Cardiac muscle cell (in vitro differentiated cells and primary cell): ENCODE results near the gene SCYGR2. TPM values are rescaled to one million over a fixed set of nuclear protein-coding genes. Genes with fewer than 3 reads are reported as not detected.

ENCODE experiments used
- DNase-seq, 2 donors: peaks; one replicate each; pipeline versions ENCODE4 v3.0.0 to v3.0.0-alpha.2; 2010 to 2017; ENCODE audit warnings: low read depth in 1 of 2, low spot score in 1 of 2
- H3K27ac ChIP-seq: fragments of 200-600 bp; sonication (generic); 2 replicates; pipeline ENCODE4 v1.5.1; 2016
- H3K27me3 ChIP-seq: fragments of 200-600 bp; sonication (generic); 2 replicates; pipeline ENCODE4 v1.6.0; 2016; ENCODE audit warnings: control low read depth
- H3K36me3 ChIP-seq: fragments of 200-600 bp; sonication (generic); 2 replicates; pipeline ENCODE4 v1.5.1; 2016; ENCODE audit warnings: control low read depth
- H3K4me1 ChIP-seq: fragments of 200-600 bp; sonication (generic); 2 replicates; pipeline ENCODE4 v1.8.1; 2017; ENCODE audit warnings: low read depth, mild to moderate bottlenecking, mixed run types
- H3K4me3 ChIP-seq: fragments of 200-600 bp; sonication (generic); 2 replicates; pipeline ENCODE4 v1.5.1; 2016; ENCODE audit warnings: mild to moderate bottlenecking
- H3K9me3 ChIP-seq: fragments of 200-600 bp; sonication (generic); 2 replicates; pipeline ENCODE4 v1.5.1; 2017; ENCODE audit warnings: low read depth, mild to moderate bottlenecking, control low read depth
- polyA plus RNA-seq: library from polyadenylated mRNA; unstranded; fragments of >200 nt; fragmentation: Nextera tagmentation; extraction: Ambion mirVana; gene quantifications from 2 replicates; pipeline ENCODE4 v1.2.1, GENCODE V29; 2016
- total RNA-seq: library from RNA; depleted of rRNA; stranded (reverse); fragments of >200 nt; gene quantifications from 2 replicates; pipeline ENCODE4 v1.2.3, GENCODE V29; 2016
- TF ChIP-seq, protein P1 (sequence below): IDR thresholded peaks from 2 replicates; pipeline ENCODE4 v1.5.1; 2012; ENCODE audit warnings: low read depth, mild to moderate bottlenecking, low read length

The SCYGR2 gene
- total and polyA plus RNA-seq, 2 experiments from 2014 or later: not detected

DNA sequence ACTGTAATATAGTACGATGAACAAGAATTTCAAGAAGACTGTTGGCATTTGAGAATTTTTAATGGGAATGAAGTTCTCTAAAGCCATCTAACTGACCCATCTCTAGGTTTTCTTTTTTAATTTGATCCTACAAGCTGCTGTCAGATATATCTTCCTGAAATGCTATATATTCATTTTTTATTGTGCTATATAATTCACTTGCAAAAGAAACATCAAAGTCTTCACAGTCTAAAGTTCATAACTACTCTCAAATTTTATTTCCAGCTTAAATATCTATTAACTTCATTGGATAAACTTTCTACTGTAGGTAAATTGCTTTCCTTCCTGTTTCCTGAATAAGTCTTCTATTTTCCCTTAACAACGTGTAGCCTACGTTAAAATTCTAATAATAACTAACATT, 3.7 kb downstream of the SCYGR2 start:
- no peaks in the 10 kb centered on the region for H3K36me3 ChIP-seq
- no peak for DNase-seq
- no peaks in the 10 kb centered on the region for H3K27me3 ChIP-seq
- H3K4me3 ChIP-seq: no peak overlapping the region
- no peak overlapping the region for H3K27ac ChIP-seq
- no peaks in the 10 kb centered on the region for H3K9me3 ChIP-seq
- no peaks in the 10 kb centered on the region for H3K4me1 ChIP-seq
- TF ChIP-seq, protein P1, sequence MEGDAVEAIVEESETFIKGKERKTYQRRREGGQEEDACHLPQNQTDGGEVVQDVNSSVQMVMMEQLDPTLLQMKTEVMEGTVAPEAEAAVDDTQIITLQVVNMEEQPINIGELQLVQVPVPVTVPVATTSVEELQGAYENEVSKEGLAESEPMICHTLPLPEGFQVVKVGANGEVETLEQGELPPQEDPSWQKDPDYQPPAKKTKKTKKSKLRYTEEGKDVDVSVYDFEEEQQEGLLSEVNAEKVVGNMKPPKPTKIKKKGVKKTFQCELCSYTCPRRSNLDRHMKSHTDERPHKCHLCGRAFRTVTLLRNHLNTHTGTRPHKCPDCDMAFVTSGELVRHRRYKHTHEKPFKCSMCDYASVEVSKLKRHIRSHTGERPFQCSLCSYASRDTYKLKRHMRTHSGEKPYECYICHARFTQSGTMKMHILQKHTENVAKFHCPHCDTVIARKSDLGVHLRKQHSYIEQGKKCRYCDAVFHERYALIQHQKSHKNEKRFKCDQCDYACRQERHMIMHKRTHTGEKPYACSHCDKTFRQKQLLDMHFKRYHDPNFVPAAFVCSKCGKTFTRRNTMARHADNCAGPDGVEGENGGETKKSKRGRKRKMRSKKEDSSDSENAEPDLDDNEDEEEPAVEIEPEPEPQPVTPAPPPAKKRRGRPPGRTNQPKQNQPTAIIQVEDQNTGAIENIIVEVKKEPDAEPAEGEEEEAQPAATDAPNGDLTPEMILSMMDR: no peak

DNA sequence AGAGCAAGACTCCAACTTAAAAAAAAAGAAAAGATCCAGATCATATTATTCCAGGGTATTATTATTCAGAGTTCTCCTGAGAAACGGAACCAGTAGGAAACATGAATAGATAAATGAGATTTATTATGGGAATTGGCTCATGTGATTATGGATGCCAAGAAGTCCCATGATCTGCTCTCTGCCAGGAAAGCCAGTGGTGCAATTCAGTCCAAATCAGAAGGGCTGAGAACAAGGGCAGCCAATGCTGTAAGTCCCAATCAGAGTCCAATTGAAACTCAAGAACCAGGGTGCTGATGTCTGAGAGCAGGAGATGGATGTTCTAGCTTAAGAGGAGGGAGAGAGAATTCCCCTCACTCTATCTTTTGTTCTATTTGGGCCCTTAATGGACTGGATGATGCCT, 7.8 kb downstream of the SCYGR2 start:
- H3K4me3 ChIP-seq: no peak overlapping the region
- no peaks in the 10 kb centered on the region for H3K36me3 ChIP-seq
- H3K27me3 ChIP-seq: no peaks in the 10 kb centered on the region
- no peak overlapping the region for H3K27ac ChIP-seq
- DNase-seq: peak in 1 of 2 donors; percentile 65
- no peaks in the 10 kb centered on the region for H3K9me3 ChIP-seq
- TF ChIP-seq, protein P1: no peak
- H3K4me1 ChIP-seq: no peaks in the 10 kb centered on the region

DNA sequence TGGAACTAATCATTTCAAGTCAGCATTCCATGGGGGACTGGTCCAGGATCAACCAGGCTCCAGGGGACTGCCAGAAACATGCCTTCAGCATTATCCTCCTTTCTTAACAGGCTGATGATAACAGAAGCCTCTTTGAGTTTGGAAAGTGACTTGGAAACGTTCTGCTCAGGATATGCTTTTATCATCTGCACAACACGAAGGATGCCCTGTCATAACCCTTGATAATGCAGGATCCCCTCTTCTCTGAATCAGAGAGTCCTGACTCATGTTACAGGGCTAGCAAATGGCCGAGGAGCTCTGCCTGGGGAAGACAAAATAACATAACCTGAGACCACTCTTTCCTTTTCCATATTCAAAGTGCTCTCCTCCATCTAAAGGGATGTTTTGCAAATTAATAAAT, 9.2 kb downstream of the SCYGR2 start:
- TF ChIP-seq, protein P1: no peak
- Histone ChIP-seq H3K27me3 (no peaks in the 10 kb centered on the region), H3K4me1 (no peaks in the 10 kb centered on the region), H3K27ac (no peak overlapping the region), H3K9me3 (no peaks in the 10 kb centered on the region), H3K4me3 (no peak overlapping the region), H3K36me3 (no peaks in the 10 kb centered on the region)
- peak in 1 of 2 donors; percentile 27 for DNase-seq

DNA sequence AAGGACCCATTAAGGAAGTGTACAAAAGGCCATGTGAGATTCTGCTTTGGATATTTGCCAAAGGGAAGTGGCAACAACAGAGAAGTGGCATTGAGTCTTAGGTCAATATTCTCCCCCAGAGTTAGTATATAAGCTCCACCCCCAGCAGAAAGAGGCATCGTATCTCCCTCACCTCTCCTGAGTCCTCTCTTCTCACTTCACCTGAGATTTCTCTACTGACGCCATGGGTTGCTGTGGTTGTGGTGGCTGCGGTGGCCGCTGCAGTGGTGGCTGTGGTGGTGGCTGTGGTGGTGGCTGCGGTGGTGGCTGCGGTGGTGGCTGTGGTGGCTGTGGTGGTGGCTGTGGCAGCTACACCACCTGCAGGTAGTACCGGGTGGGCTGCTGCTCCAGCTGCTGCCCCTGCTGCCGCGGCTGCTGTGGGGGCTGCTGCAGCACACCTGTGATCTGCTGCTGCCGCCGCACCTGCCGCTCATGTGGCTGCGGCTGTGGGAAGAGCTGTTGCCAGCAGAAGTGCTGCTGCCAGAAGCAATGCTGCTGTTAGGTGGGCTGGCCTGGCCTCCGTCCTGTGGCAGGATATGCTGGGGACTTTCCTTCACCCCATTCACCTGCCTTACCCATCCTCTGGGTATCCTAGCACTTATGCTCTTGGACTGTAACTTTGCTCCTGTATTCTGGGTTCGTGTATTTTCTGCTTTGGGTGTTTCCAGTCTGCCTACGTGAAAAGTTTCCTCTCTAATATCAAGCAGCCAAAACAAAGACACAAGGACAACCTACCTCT, 10.1 kb downstream of the SCYGR2 start:
- Histone ChIP-seq H3K9me3 (no peaks in the 10 kb centered on the region), H3K27me3 (no peaks in the 10 kb centered on the region), H3K4me3 (no peak overlapping the region), H3K36me3 (no peaks in the 10 kb centered on the region), H3K27ac (no peak overlapping the region), H3K4me1 (no peaks in the 10 kb centered on the region)
- TF ChIP-seq, protein P1: no peak
- no peak for DNase-seq

DNA sequence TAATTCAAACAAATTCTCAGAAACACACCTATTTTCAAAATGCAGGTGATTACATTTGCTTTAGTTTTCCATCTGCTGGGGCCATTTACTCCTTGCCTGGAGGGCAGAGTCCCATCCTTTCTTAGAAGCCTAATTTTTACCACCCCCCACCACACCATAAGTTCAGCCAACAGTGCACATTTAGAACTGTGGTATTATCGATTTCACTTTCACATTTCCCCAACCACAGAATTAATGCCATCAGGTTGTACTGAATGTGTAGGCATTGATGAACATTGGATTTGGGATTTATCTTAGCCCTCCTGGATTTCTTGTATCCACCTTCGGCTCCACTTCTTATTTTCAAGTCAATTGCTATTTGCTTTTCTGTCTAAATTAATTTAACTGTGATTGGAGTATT, 11.4 kb downstream of the SCYGR2 start:
- TF ChIP-seq, protein P1: no peak
- Histone ChIP-seq H3K36me3 (no peaks in the 10 kb centered on the region), H3K4me3 (no peak overlapping the region), H3K27ac (no peak overlapping the region), H3K27me3 (no peaks in the 10 kb centered on the region), H3K4me1 (no peaks in the 10 kb centered on the region), H3K9me3 (no peaks in the 10 kb centered on the region)
- DNase-seq: no peak
